Loucy (cell line): ENCODE data around the gene NEK6.

Experiments
- H2AFZ ChIP-seq: fragments of 200-600 bp; sonication (generic); 2 replicates; pipeline ENCODE4 v1.6.0; 2016; ENCODE audit warnings: antibody characterized with exemption, mild to moderate bottlenecking, low read length, moderate library complexity
- H3F3A ChIP-seq: fragments of 200-600 bp; 2 replicates; pipeline ENCODE4 v1.6.0; 2016; ENCODE audit warnings: antibody characterized with exemption, low read depth, mild to moderate bottlenecking
- H3K27me3 ChIP-seq: fragments of 200-600 bp; sonication (generic); 2 replicates; pipeline ENCODE4 v1.6.1; 2014; ENCODE audit warnings: low read length, mild to moderate bottlenecking; ENCODE audit not compliant: insufficient read depth, poor library complexity, severe bottlenecking
- H3K36me3 ChIP-seq: fragments of 200-600 bp; sonication (generic); 2 replicates; pipeline ENCODE4 v1.6.1; 2016; ENCODE audit warnings: low read length; ENCODE audit not compliant: insufficient read depth
- H3K4me1 ChIP-seq: fragments of 200-600 bp; sonication (generic); 2 replicates; pipeline ENCODE4 v1.5.1; 2014; ENCODE audit warnings: low read length, mild to moderate bottlenecking; ENCODE audit not compliant: insufficient read depth, poor library complexity, severe bottlenecking
- H3K4me2 ChIP-seq: fragments of 200-600 bp; sonication (generic); 2 replicates; pipeline ENCODE4 v1.6.0; 2014; ENCODE audit warnings: antibody characterized with exemption, low read length, low read depth, mild to moderate bottlenecking; ENCODE audit not compliant: poor library complexity, severe bottlenecking
- H3K4me3 ChIP-seq: fragments of 200-600 bp; sonication (generic); 2 replicates; pipeline ENCODE4 v1.5.1; 2014; ENCODE audit warnings: low read length, mild to moderate bottlenecking, mixed read lengths; ENCODE audit not compliant: poor library complexity, severe bottlenecking
- H3K79me2 ChIP-seq: fragments of 200-600 bp; sonication (generic); 2 replicates; pipeline ENCODE4 v1.6.1; 2014; ENCODE audit warnings: low read length; ENCODE audit not compliant: insufficient read depth
- H3K9ac ChIP-seq: fragments of 200-600 bp; sonication (generic); 2 replicates; pipeline ENCODE4 v1.6.0; 2014; ENCODE audit warnings: mild to moderate bottlenecking, low read depth, low read length, moderate library complexity; ENCODE audit not compliant: poor library complexity, severe bottlenecking
- H3K9me2 ChIP-seq: fragments of 200-600 bp; sonication (generic); replicated peaks from 2 replicates; pipeline ENCODE4 v1.6.1; 2016; ENCODE audit warnings: low read depth, low read length, mixed read lengths
- H3K9me3 ChIP-seq: fragments of 200-600 bp; sonication (generic); 2 replicates; pipeline ENCODE4 v1.6.1; 2014; ENCODE audit warnings: mild to moderate bottlenecking, antibody characterized with exemption, low read length, low read depth; ENCODE audit not compliant: insufficient read depth
- H4K20me1 ChIP-seq: fragments of 200-600 bp; sonication (generic); 2 replicates; pipeline ENCODE4 v1.6.0; 2014; ENCODE audit warnings: antibody characterized with exemption, low read length, mild to moderate bottlenecking; ENCODE audit not compliant: insufficient read depth, poor library complexity, severe bottlenecking
- EZH2phosphoT487 ChIP-seq: fragments of 200-600 bp; IDR thresholded peaks from 2 replicates; pipeline ENCODE4 v1.6.1; 2018; ENCODE audit warnings: antibody characterized with exemption, mild to moderate bottlenecking, moderate library complexity, borderline replicate concordance
- TF ChIP-seq, protein P1 (sequence below): fragments of 200-600 bp; sonication (generic); conservative IDR thresholded peaks from 2 replicates; pipeline ENCODE4 v1.5.1; 2014; ENCODE audit warnings: mild to moderate bottlenecking, antibody characterized with exemption, low read length

Gene NEK6

DNA sequence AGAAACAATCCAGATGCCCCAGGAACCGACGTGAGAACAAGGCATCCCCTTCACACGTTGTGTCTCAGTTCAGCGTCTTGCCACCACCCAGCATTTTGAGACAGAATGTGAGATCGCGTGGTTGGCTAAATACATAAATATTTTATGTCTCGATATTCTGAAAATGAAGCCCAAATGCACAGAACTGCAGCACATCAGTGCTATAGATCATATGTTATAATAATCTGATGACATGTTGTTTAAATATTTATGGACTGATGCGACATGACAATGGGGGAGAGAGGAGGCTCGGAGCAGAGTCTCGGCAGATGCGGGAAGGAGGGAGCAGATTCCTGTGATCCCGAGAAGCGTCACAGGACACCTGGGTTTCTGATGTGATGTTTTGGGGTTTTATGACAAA lies 10.9 kb downstream of the NEK6 start:
- Histone ChIP-seq H3K9ac (no peak overlapping the region), H4K20me1 (no peaks in the 10 kb centered on the region), H3K9me2 (no peaks in the 10 kb centered on the region), H3K4me3 (no peak overlapping the region), H2AFZ (no peak overlapping the region), H3K27me3 (no peaks in the 10 kb centered on the region), H3K36me3 (no peaks in the 10 kb centered on the region), H3K9me3 (no peaks in the 10 kb centered on the region), H3K4me1 (peaks cover 10% of the 10 kb centered on the region), H3F3A (no peaks in the 10 kb centered on the region), H3K79me2 (no peaks in the 10 kb centered on the region), H3K4me2 (no peak overlapping the region)
- TF ChIP-seq EZH2phosphoT487, result no peak
- TF ChIP-seq, protein P1, sequence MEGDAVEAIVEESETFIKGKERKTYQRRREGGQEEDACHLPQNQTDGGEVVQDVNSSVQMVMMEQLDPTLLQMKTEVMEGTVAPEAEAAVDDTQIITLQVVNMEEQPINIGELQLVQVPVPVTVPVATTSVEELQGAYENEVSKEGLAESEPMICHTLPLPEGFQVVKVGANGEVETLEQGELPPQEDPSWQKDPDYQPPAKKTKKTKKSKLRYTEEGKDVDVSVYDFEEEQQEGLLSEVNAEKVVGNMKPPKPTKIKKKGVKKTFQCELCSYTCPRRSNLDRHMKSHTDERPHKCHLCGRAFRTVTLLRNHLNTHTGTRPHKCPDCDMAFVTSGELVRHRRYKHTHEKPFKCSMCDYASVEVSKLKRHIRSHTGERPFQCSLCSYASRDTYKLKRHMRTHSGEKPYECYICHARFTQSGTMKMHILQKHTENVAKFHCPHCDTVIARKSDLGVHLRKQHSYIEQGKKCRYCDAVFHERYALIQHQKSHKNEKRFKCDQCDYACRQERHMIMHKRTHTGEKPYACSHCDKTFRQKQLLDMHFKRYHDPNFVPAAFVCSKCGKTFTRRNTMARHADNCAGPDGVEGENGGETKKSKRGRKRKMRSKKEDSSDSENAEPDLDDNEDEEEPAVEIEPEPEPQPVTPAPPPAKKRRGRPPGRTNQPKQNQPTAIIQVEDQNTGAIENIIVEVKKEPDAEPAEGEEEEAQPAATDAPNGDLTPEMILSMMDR, result no peak

DNA sequence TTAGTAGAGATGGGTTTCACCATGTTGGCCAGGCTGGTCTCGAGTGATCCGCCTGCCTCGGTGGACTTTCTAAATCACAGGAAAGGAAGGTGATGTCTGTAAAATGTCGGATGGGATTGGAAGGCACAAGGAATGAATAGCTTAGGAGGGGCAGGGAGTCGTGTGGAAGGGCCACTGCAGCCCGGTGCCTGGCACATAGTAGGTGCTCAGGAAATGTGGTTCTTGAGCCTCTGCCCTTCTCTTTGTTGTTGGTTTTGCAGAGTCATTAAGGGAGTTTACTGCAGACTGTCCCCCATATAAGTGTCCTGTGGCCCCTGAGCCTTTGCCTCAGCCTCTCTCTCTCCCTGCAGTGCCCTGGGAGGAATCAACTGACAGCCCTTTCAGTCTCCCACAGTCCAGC lies 11.8 kb downstream of the NEK6 start:
- H3K79me2 ChIP-seq, result no peaks in the 10 kb centered on the region
- no peaks in the 10 kb centered on the region for H3F3A ChIP-seq
- TF ChIP-seq, protein P1, result no peak
- no peak for TF ChIP-seq EZH2phosphoT487
- H3K27me3 ChIP-seq, result no peaks in the 10 kb centered on the region
- no peak overlapping the region for H2AFZ ChIP-seq
- H3K4me1 ChIP-seq, result peaks cover 10% of the 10 kb centered on the region
- H3K4me2 ChIP-seq, result no peak overlapping the region
- H3K4me3 ChIP-seq, result no peak overlapping the region
- H4K20me1 ChIP-seq, result no peaks in the 10 kb centered on the region
- no peak overlapping the region for H3K9ac ChIP-seq
- H3K9me2 ChIP-seq, result no peaks in the 10 kb centered on the region
- no peaks in the 10 kb centered on the region for H3K36me3 ChIP-seq
- no peaks in the 10 kb centered on the region for H3K9me3 ChIP-seq

DNA sequence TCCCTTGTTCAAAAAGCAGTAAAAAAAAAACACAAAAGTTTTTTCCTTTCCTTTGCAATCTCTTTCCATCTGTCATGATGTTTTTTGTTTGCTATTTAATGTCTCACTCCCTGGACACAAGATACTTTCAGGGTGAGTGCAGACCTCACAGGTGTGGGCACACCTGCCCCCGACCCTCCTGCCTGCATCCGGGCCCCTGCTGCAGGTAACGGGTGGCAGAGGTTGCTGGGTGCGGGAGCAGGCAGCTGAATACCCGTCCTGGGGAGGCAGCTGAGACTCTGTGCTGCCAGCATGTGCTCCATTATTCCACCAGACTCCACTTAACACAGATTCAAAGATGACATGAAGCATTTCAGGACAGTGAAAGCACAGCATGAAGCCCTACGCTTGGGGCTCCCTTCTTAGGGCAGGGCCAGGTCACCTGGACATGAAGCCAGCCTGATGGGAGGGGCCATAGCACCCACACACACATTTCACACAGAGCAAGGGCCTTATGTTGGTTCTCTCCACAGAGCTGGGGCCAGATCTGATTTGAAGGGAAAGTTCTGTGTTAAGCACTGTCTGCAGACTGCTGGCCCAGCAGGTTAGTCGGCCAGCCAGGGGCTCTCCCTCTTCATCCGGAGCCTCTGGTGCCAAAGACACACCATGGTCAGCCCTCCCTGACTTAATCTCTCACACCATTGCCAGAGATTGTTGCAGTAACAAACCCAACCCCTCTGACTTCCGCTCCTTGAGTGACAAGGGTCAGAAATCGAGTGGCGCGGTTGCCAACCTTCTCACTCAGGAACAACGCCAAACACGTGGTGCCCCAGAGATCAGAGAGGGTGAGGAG lies 13.0 kb downstream of the NEK6 start:
- TF ChIP-seq, protein P1, result no peak
- TF ChIP-seq EZH2phosphoT487, result no peak
- Histone ChIP-seq H4K20me1 (no peaks in the 10 kb centered on the region), H2AFZ (no peak overlapping the region), H3K4me3 (no peak overlapping the region), H3K4me2 (no peak overlapping the region), H3F3A (no peaks in the 10 kb centered on the region), H3K9ac (no peak overlapping the region), H3K4me1 (peaks cover 10% of the 10 kb centered on the region), H3K9me3 (no peaks in the 10 kb centered on the region), H3K27me3 (no peaks in the 10 kb centered on the region), H3K79me2 (no peaks in the 10 kb centered on the region), H3K36me3 (no peaks in the 10 kb centered on the region), H3K9me2 (no peaks in the 10 kb centered on the region)
